GM23248 (cell line): ENCODE data around the gene FDXR. TPM values are rescaled to one million over a fixed set of nuclear protein-coding genes. Genes with fewer than 3 reads are reported as not detected.

Experiments
- DNase-seq: peaks from one replicate; pipeline ENCODE4 v3.0.0-alpha.2; 2015
- H2AFZ ChIP-seq: fragments of 200-600 bp; sonication (generic); 2 replicates; pipeline ENCODE4 v1.6.1; 2016; ENCODE audit warnings: antibody characterized with exemption
- H3F3A ChIP-seq: fragments of 200-600 bp; sonication (generic); 2 replicates; pipeline ENCODE4 v1.6.1; 2016; ENCODE audit warnings: mild to moderate bottlenecking, antibody characterized with exemption, mixed run types; ENCODE audit not compliant: insufficient read depth
- H3K27ac ChIP-seq: fragments of 200-600 bp; sonication (generic); 2 replicates; pipeline ENCODE4 v1.5.1; 2016; ENCODE audit warnings: mild to moderate bottlenecking
- H3K27me3 ChIP-seq: fragments of 200-600 bp; sonication (generic); replicated peaks from 2 replicates; pipeline ENCODE4 v1.6.1; 2016; ENCODE audit warnings: mild to moderate bottlenecking; ENCODE audit not compliant: insufficient read depth
- H3K36me3 ChIP-seq: fragments of 200-600 bp; sonication (generic); 2 replicates; pipeline ENCODE4 v1.6.1; 2016; ENCODE audit warnings: low read depth, mild to moderate bottlenecking
- H3K4me1 ChIP-seq: fragments of 200-600 bp; sonication (generic); 2 replicates; pipeline ENCODE4 v1.6.1; 2016; ENCODE audit warnings: mild to moderate bottlenecking; ENCODE audit not compliant: insufficient read depth
- H3K4me2 ChIP-seq: fragments of 200-600 bp; sonication (generic); one replicate; pipeline ENCODE4 v1.6.1; 2016; ENCODE audit warnings: mild to moderate bottlenecking; ENCODE audit not compliant: unreplicated experiment
- H3K4me3 ChIP-seq: fragments of 200-600 bp; sonication (generic); 2 replicates; pipeline ENCODE4 v1.5.1; 2016; ENCODE audit warnings: mild to moderate bottlenecking
- H3K79me2 ChIP-seq: fragments of 200-600 bp; sonication (generic); 2 replicates; pipeline ENCODE4 v1.6.1; 2016; ENCODE audit warnings: mild to moderate bottlenecking; ENCODE audit not compliant: insufficient read depth
- H3K9ac ChIP-seq: fragments of 200-600 bp; sonication (generic); 2 replicates; pipeline ENCODE4 v1.6.1; 2016; ENCODE audit warnings: mild to moderate bottlenecking
- H3K9me2 ChIP-seq: fragments of 200-600 bp; sonication (generic); 2 replicates; pipeline ENCODE4 v1.6.1; 2016; ENCODE audit warnings: mixed run types, mild to moderate bottlenecking, moderate library complexity; ENCODE audit not compliant: insufficient read depth
- H3K9me3 ChIP-seq: fragments of 200-600 bp; sonication (generic); one replicate; pipeline ENCODE4 v1.6.1; 2017; ENCODE audit warnings: low read depth
- H4K20me1 ChIP-seq: fragments of 200-600 bp; sonication (generic); 2 replicates; pipeline ENCODE4 v1.6.0; 2016; ENCODE audit not compliant: insufficient read depth
- EZH2 ChIP-seq: fragments of 200-600 bp; sonication (generic); IDR thresholded peaks from 2 replicates; pipeline ENCODE4 v1.6.1; 2018; ENCODE audit warnings: antibody characterized with exemption, mild to moderate bottlenecking; ENCODE audit not compliant: insufficient read depth, poor library complexity, severe bottlenecking
- EZH2phosphoT487 ChIP-seq: fragments of 200-600 bp; sonication (generic); IDR thresholded peaks from 2 replicates; pipeline ENCODE4 v1.6.1; 2018; ENCODE audit warnings: antibody characterized with exemption, moderate library complexity, mild to moderate bottlenecking, low read depth; ENCODE audit not compliant: insufficient read depth
- WGBS, 2 experiments: methylation state at CpG; one replicate each; pipeline ENCODE4 v1.1.6; 2015 to 2017; ENCODE audit warnings: low lambda C conversion rate in 2 of 2, low coverage in 1 of 2; ENCODE audit errors: missing lambda C conversion rate in 2 of 2; 5-methylcytosine and 5-hydroxymethylcytosine counted together
- in situ Hi-C: fragments of 300-500 bp; cut with MboI; formaldehyde crosslinking; loops from 2 replicates; pipeline ENCODE4 v1.15.0; 2020
- polyA plus RNA-seq: library from polyadenylated mRNA; unstranded; fragments of >200 nt; fragmentation: Nextera tagmentation; extraction: Ambion mirVana; gene quantifications from 2 replicates; pipeline ENCODE4 v1.2.1, GENCODE V29; 2016
- total RNA-seq: library from RNA; depleted of rRNA; stranded (reverse); fragments of >200 nt; shearing (Covaris generic); gene quantifications from 2 replicates; pipeline ENCODE4 v1.2.3, GENCODE V29; 2014

Gene FDXR
- total and polyA plus RNA-seq, 2 experiments from 2014 or later, result 15.3 to 19.0 TPM

GRCh38 chr17:74854792-74855191 is 18.0 kb downstream of the FDXR start:
- no peak for DNase-seq
- no peak overlapping the region for H3K4me2 ChIP-seq
- H3K27me3 ChIP-seq, result peaks cover 82% of the 10 kb centered on the region
- in situ Hi-C loops, result no loop called here
- H3K9me3 ChIP-seq, result no peaks in the 10 kb centered on the region
- H3K4me3 ChIP-seq, result no peak overlapping the region
- no peaks in the 10 kb centered on the region for H4K20me1 ChIP-seq
- no peaks in the 10 kb centered on the region for H3K79me2 ChIP-seq
- no peak overlapping the region for H2AFZ ChIP-seq
- TF ChIP-seq EZH2, result no peak
- TF ChIP-seq EZH2phosphoT487, result no peak
- no peaks in the 10 kb centered on the region for H3K9me2 ChIP-seq
- whole genome bisulfite sequencing, 2 experiments, result 46 to 48% methylated on average over 16 to 17 of the region's 17 CpGs
- H3K9ac ChIP-seq, result no peak overlapping the region
- no peaks in the 10 kb centered on the region for H3K36me3 ChIP-seq
- H3K4me1 ChIP-seq, result no peaks in the 10 kb centered on the region
- H3F3A ChIP-seq, result no peaks in the 10 kb centered on the region
- no peak overlapping the region for H3K27ac ChIP-seq

GRCh38 chr17:74853669-74854068 is 19.1 kb downstream of the FDXR start:
- DNase-seq, result no peak
- Histone ChIP-seq H4K20me1 (no peaks in the 10 kb centered on the region), H3K4me2 (no peak overlapping the region), H2AFZ (no peak overlapping the region), H3K9me2 (no peaks in the 10 kb centered on the region), H3K27ac (no peak overlapping the region), H3F3A (no peaks in the 10 kb centered on the region), H3K4me3 (no peak overlapping the region), H3K4me1 (no peaks in the 10 kb centered on the region), H3K9me3 (no peaks in the 10 kb centered on the region), H3K27me3 (peaks cover 72% of the 10 kb centered on the region), H3K36me3 (no peaks in the 10 kb centered on the region), H3K9ac (no peak overlapping the region), H3K79me2 (no peaks in the 10 kb centered on the region)
- WGBS, 2 experiments, result 63 to 70% methylated on average over 8 of the region's 8 CpGs
- in situ Hi-C loops, result no loop called here
- TF ChIP-seq EZH2 (no peak), EZH2phosphoT487 (no peak)

- Histone ChIP-seq H3K27ac (no peak overlapping the region), H3K36me3 (no peaks in the 10 kb centered on the region), H3K9me2 (no peaks in the 10 kb centered on the region), H3K9me3 (no peaks in the 10 kb centered on the region), H3K4me1 (no peaks in the 10 kb centered on the region), H2AFZ (no peak overlapping the region), H3K9ac (no peak overlapping the region), H3K4me3 (no peak overlapping the region), H3K79me2 (no peaks in the 10 kb centered on the region), H4K20me1 (no peaks in the 10 kb centered on the region), H3K4me2 (no peak overlapping the region), H3K27me3 (peaks cover 70% of the 10 kb centered on the region), H3F3A (no peaks in the 10 kb centered on the region)
- no peak for DNase-seq
- TF ChIP-seq EZH2phosphoT487, result no peak
- TF ChIP-seq EZH2, result peak; percentile 88
- in situ Hi-C loops, result no loop called here
- WGBS, 2 experiments, result 5 to 10% methylated on average over 9 of the region's 9 CpGs
Observed at GRCh38 chr17:74853048-74853397, 19.8 kb downstream of the FDXR start.

- no peak overlapping the region for H2AFZ ChIP-seq
- no peak overlapping the region for H3K27ac ChIP-seq
- H3K4me3 ChIP-seq, result no peak overlapping the region
- no peak overlapping the region for H3K4me2 ChIP-seq
- H3K79me2 ChIP-seq, result no peaks in the 10 kb centered on the region
- DNase-seq, result peak; percentile 45
- no peak for TF ChIP-seq EZH2phosphoT487
- TF ChIP-seq EZH2, result no peak
- no peaks in the 10 kb centered on the region for H3K9me2 ChIP-seq
- no peaks in the 10 kb centered on the region for H3F3A ChIP-seq
- H4K20me1 ChIP-seq, result no peaks in the 10 kb centered on the region
- peaks cover 64% of the 10 kb centered on the region for H3K27me3 ChIP-seq
- no peaks in the 10 kb centered on the region for H3K9me3 ChIP-seq
- H3K9ac ChIP-seq, result no peak overlapping the region
- no peaks in the 10 kb centered on the region for H3K36me3 ChIP-seq
- H3K4me1 ChIP-seq, result no peaks in the 10 kb centered on the region
- in situ Hi-C loops, result no loop called here
- WGBS, 2 experiments, result 6 to 8% methylated on average over 22 to 41 of the region's 76 CpGs
Observed at GRCh38 chr17:74852237-74853047, 20.4 kb downstream of the FDXR start.
